Activated CD8-positive, alpha-beta T cell treated with anti-CD3 and anti-CD28 coated beads for 36 hours (primary cell): ENCODE results near the gene TECTB. TPM values are rescaled to one million over a fixed set of nuclear protein-coding genes. Genes with fewer than 3 reads are reported as not detected.
A peak's percentile ranks its signal among the peaks of the same experiment; 100 is the strongest.

ENCODE experiments used
- ATAC-seq: fragments of 200-7000 bp; cut with Tn5 transposase; one replicate; pipeline ENCODE4 v1.10.0; 2021; ENCODE audit warnings: mild to moderate bottlenecking, moderate library complexity
- CTCF ChIA-PET: fragments of 350-600 bp; sonication (Branson Sonifier 250); formaldehyde crosslinking; loops from one replicate; lab custom pipeline; 2021; ENCODE audit warnings: antibody characterized with exemption; lab: Charles Lee
- POLR2A ChIA-PET: fragments of 350-600 bp; sonication (Branson Sonifier 250); formaldehyde crosslinking; loops from one replicate; lab custom pipeline; 2021; ENCODE audit warnings: antibody characterized with exemption; lab: Charles Lee
- DNase-seq: peaks from one replicate; pipeline ENCODE4 v3.0.0-alpha.2; 2020
- H3K27ac Mint-ChIP-seq: one replicate; pipeline ENCODE4 v1.8.0; 2021; ENCODE audit warnings: mild to moderate bottlenecking, mixed read lengths
- H3K27me3 Mint-ChIP-seq: one replicate; pipeline ENCODE4 v1.8.0; 2021; ENCODE audit warnings: mixed read lengths
- H3K36me3 Mint-ChIP-seq: one replicate; pipeline ENCODE4 v1.8.0; 2021; ENCODE audit warnings: low read depth, mixed read lengths
- H3K4me1 Mint-ChIP-seq: one replicate; pipeline ENCODE4 v1.8.0; 2021; ENCODE audit warnings: low read depth, mixed read lengths
- H3K4me3 Mint-ChIP-seq: one replicate; pipeline ENCODE4 v1.8.0; 2021; ENCODE audit warnings: mild to moderate bottlenecking, moderate library complexity, mixed read lengths
- H3K9me3 Mint-ChIP-seq: one replicate; pipeline ENCODE4 v1.8.0; 2021; ENCODE audit warnings: mixed read lengths
- intact Hi-C: fragments of 100-400 bp; cut with micrococcal nuclease; formaldehyde crosslinking; loops from one replicate; pipeline ENCODE4 v1.10.0; 2022
- total RNA-seq, 2 experiments: library from RNA; stranded (reverse); gene quantifications; one replicate each; pipeline ENCODE4 v1.2.3, GENCODE V29; 2021
- TF ChIP-seq, protein P1 (sequence below): fragments of 200-600 bp; IDR thresholded peaks from one replicate; pipeline ENCODE4 v1.8.0; 2022; ENCODE audit warnings: antibody characterized with exemption, mild to moderate bottlenecking

The TECTB gene
- total RNA-seq, 2 experiments from 2014 or later, result not detected

DNA sequence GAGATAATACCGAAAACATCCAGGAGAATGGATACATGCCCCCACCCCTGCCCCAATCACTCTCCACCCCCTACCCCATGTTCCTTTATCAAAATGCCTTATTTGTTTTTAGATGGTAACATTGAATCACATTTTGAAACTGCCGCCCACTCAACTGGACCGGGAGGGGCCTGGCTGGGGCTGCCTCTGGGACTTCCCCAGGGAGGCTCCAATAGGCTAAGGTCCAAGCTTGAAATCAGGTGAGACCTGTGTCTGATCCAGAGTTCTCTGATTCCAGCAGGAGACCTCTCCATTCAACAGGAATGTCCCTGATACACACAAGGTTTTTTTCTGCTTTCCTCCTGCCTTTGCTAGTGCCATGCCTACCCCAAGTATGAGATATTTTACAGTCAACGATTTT is 47.0 kb downstream of the TECTB start:
- CTCF ChIA-PET, result interaction anchor here (1.1 to 1.8 kb wide), 4 partner anchors 8 to 142 kb away, joined by 3 to 8 read pairs (median 4); no protein-coding TSS in a partner anchor
- no peak overlapping the region for H3K27ac Mint-ChIP-seq

DNA sequence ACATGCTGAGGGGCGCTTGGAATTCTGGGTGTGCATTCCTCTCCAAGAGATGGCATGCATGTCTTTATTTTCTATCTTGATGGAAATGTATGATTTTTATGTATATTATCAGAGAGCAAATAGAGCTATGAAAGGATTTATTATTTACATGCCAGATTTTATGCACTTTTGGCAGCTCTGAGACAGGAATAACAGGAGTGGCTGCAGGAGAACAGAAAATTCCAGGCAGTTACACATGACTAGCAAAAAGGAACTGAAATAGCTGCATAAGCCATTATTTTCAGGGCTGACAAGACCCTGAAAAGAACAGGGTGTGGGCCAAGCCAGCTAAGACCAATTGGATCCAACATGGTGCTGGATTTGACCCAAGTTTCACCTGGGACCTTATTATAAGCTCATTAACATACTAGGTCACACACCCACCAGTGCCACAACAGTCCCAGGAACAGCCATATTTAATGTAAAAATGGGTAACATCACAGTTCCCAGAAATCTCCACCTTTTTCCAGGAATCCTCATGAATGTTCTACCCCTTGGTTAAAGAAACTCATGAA is 47.5 kb downstream of the TECTB start:
- TF ChIP-seq, protein P1, sequence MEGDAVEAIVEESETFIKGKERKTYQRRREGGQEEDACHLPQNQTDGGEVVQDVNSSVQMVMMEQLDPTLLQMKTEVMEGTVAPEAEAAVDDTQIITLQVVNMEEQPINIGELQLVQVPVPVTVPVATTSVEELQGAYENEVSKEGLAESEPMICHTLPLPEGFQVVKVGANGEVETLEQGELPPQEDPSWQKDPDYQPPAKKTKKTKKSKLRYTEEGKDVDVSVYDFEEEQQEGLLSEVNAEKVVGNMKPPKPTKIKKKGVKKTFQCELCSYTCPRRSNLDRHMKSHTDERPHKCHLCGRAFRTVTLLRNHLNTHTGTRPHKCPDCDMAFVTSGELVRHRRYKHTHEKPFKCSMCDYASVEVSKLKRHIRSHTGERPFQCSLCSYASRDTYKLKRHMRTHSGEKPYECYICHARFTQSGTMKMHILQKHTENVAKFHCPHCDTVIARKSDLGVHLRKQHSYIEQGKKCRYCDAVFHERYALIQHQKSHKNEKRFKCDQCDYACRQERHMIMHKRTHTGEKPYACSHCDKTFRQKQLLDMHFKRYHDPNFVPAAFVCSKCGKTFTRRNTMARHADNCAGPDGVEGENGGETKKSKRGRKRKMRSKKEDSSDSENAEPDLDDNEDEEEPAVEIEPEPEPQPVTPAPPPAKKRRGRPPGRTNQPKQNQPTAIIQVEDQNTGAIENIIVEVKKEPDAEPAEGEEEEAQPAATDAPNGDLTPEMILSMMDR, result no peak
- DNase-seq (no peak), ATAC-seq (no peak)
- CTCF ChIA-PET, result interaction anchor here (1.1 to 1.8 kb wide), 4 partner anchors 9 to 142 kb away, joined by 3 to 8 read pairs (median 4); no protein-coding TSS in a partner anchor
- POLR2A ChIA-PET, result no interaction called here
- Mint-ChIP-seq H3K27ac (no peak overlapping the region), H3K4me3 (no peak overlapping the region), H3K9me3 (no peaks in the 10 kb centered on the region), H3K27me3 (peaks cover 2% of the 10 kb centered on the region), H3K36me3 (no peaks in the 10 kb centered on the region), H3K4me1 (peaks cover 10% of the 10 kb centered on the region)
- intact Hi-C loops, result no loop called here

More for the DNA sequence above, 47.0 kb downstream of the TECTB start:
- DNase-seq, result peak; percentile 57
- Mint-ChIP-seq H3K9me3 (no peaks in the 10 kb centered on the region), H3K4me1 (peaks cover 10% of the 10 kb centered on the region), H3K4me3 (no peak overlapping the region), H3K36me3 (no peaks in the 10 kb centered on the region), H3K27me3 (peaks cover 6% of the 10 kb centered on the region)
- peak; percentile 27 for ATAC-seq
- TF ChIP-seq, protein P1, result no peak
- POLR2A ChIA-PET, result no interaction called here
- intact Hi-C loops, result no loop called here

DNA sequence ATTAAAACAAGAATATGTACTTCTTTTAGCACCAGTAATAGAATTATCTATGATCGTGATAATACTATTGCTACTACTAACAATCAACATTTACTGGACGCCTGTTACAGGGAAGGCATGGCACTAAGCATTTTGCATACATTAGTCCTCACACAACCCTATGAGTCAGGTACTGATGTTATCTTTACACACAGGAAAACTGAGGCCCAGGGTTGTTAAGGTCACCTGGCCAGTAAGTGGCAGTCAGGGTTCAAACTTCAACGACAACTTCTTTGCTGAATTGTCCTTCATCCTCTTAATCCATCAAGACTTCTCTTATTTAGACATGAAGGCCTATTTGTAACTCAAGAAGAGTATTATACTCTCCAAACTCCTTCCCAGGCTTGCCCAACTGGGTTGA is 48.8 kb downstream of the TECTB start:
- Mint-ChIP-seq H3K27me3 (peaks cover 5% of the 10 kb centered on the region), H3K4me3 (no peak overlapping the region), H3K4me1 (peaks cover 12% of the 10 kb centered on the region), H3K9me3 (no peaks in the 10 kb centered on the region), H3K36me3 (no peaks in the 10 kb centered on the region), H3K27ac (no peak overlapping the region)
- intact Hi-C loops, result no loop called here
- TF ChIP-seq, protein P1, result no peak
- DNase-seq, result no peak
- peak; percentile 49 for ATAC-seq
- CTCF ChIA-PET, result interaction anchor here (1.0 to 1.2 kb wide), 2 partner anchors 140 to 195 kb away, joined by 3 to 4 read pairs; no protein-coding TSS in a partner anchor
- POLR2A ChIA-PET, result interaction anchor here (0.8 kb wide), 1 partner anchor 149 kb away, joined by 3 read pairs; no protein-coding TSS in a partner anchor

DNA sequence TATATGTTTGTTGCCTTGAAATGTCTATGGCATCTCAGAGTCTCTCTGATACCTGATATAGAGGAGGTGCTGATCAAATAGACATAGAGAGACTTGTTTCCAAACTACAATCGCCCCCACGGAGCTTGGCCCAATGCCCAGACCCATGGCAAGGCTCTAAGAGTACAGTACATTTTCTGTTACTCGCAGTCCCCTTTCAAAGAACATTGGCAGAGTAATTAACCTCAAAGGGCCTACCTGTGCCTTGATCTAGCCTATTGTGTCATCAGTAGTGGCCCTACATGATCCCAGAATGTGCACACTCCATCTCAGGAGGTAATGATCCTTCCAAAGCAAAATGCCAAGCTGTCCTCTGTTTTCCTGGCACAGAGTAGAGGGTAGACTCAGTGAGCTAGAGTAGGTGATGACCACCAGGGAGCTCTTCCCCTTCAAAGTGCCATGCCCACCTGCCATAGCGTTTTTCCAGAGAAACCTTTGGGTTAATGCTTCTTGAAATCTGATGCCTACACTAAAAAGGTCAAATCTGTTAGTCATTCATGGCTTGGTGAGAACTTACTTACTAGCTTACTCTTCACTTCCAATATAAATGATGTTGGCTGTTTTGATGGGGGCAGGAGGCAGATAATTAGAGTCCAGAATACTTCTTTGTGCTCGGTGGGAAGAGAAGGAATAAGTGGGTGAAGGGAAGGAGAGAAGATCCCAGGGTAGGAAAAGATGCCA is 49.5 kb downstream of the TECTB start:
- intact Hi-C loops, result no loop called here
- Mint-ChIP-seq H3K27ac (no peak overlapping the region), H3K36me3 (no peaks in the 10 kb centered on the region), H3K4me1 (peaks cover 12% of the 10 kb centered on the region), H3K27me3 (peaks cover 5% of the 10 kb centered on the region), H3K4me3 (no peak overlapping the region), H3K9me3 (no peaks in the 10 kb centered on the region)
- TF ChIP-seq, protein P1, result no peak
- ChIA-PET CTCF (interaction anchor here (0.9 to 1.9 kb wide), 5 partner anchors 11 to 196 kb away, joined by 3 to 5 read pairs (median 3); no protein-coding TSS in a partner anchor), POLR2A (interaction anchor here (1.4 kb wide), 1 partner anchor 31 kb away, joined by 3 read pairs; no protein-coding TSS in a partner anchor)
- peak; percentile 42 for ATAC-seq
- peak; percentile 44 for DNase-seq

DNA sequence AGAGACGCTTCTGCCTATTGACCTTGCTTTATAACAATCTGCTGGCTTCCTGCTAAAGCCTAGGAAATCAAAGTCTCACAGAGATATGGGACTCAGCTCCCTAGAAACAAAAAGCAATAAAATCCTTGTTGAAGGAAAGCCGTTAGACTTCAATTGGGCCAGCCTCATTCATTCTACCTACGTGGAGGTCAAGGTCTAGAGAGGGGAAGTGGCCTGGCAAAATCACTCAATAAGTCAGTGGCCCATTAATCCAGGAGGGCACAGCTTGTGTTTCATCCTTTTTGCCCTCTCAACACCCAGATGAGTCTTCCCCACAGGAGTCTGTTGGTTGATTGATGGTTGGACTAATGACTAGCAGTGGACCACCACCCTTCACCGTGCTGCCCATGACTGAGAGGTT is 50.3 kb downstream of the TECTB start:
- Mint-ChIP-seq H3K9me3 (no peaks in the 10 kb centered on the region), H3K4me3 (no peak overlapping the region), H3K4me1 (peaks cover 12% of the 10 kb centered on the region), H3K27ac (no peak overlapping the region), H3K36me3 (no peaks in the 10 kb centered on the region), H3K27me3 (peaks cover 5% of the 10 kb centered on the region)
- ATAC-seq, result no peak
- no peak for DNase-seq
- TF ChIP-seq, protein P1, result no peak
- intact Hi-C loops, result no loop called here
- ChIA-PET CTCF (interaction anchor here (0.9 to 1.9 kb wide), 3 partner anchors 11 to 26 kb away, joined by 3 to 5 read pairs (median 3); no protein-coding TSS in a partner anchor), POLR2A (interaction anchor here (1.4 kb wide), 1 partner anchor 31 kb away, joined by 3 read pairs; no protein-coding TSS in a partner anchor)
